GM19099 (cell line): Measurements from ENCODE around the gene GIN1.

Source experiments
- POLR2A ChIP-seq: IDR thresholded peaks from 3 replicates; pipeline ENCODE4 v1.6.1; 2011; ENCODE audit warnings: low read depth; ENCODE audit not compliant: insufficient read length; ENCODE audit errors: extremely low read depth

Gene GIN1

GRCh38 chr5:103117471-103117991 lies 2.4 kb downstream of the GIN1 start:
- no peak for TF ChIP-seq POLR2A

- no peak for TF ChIP-seq POLR2A
These were observed 5.5 kb downstream of the GIN1 start for GRCh38 chr5:103114440-103114839.

GRCh38 chr5:103112910-103113309 lies 7.0 kb downstream of the GIN1 start:
- TF ChIP-seq POLR2A: no peak

GRCh38 chr5:103111468-103111867 lies 8.5 kb downstream of the GIN1 start:
- TF ChIP-seq POLR2A: no peak

- no peak for TF ChIP-seq POLR2A
These were observed 9.5 kb downstream of the GIN1 start for GRCh38 chr5:103110403-103110802.

GRCh38 chr5:103109277-103109676 lies 10.7 kb downstream of the GIN1 start:
- no peak for TF ChIP-seq POLR2A

- no peak for TF ChIP-seq POLR2A
These were observed 11.9 kb downstream of the GIN1 start for GRCh38 chr5:103108086-103108485.

GRCh38 chr5:103102234-103102633 lies 17.7 kb downstream of the GIN1 start:
- no peak for TF ChIP-seq POLR2A

GRCh38 chr5:103101079-103101750 lies 18.7 kb downstream of the GIN1 start:
- no peak for TF ChIP-seq POLR2A

- TF ChIP-seq POLR2A: no peak
These were observed 20.9 kb downstream of the GIN1 start for GRCh38 chr5:103098993-103099392.

- TF ChIP-seq POLR2A: no peak
These were observed 25.2 kb downstream of the GIN1 start for GRCh38 chr5:103094737-103095136.

- no peak for TF ChIP-seq POLR2A
These were observed 26.2 kb downstream of the GIN1 start for GRCh38 chr5:103093727-103094126.

GRCh38 chr5:103092676-103093075 lies 27.3 kb downstream of the GIN1 start:
- no peak for TF ChIP-seq POLR2A

GRCh38 chr5:103090791-103091190 lies 29.1 kb downstream of the GIN1 start:
- no peak for TF ChIP-seq POLR2A

GRCh38 chr5:103089272-103089671 lies 30.7 kb downstream of the GIN1 start:
- TF ChIP-seq POLR2A: no peak

- TF ChIP-seq POLR2A: no peak
These were observed 33.4 kb downstream of the GIN1 start for GRCh38 chr5:103086547-103086946.

- TF ChIP-seq POLR2A: no peak
These were observed 40.1 kb downstream of the GIN1 start for GRCh38 chr5:103079796-103080195.
